ENCODE measurements around the gene ECHDC3.

ECHDC3 gene

GRCh38 chr10:11754173-11754572 is 12.0 kb downstream of the ECHDC3 start:
- no peak for DNase-seq

DNA sequence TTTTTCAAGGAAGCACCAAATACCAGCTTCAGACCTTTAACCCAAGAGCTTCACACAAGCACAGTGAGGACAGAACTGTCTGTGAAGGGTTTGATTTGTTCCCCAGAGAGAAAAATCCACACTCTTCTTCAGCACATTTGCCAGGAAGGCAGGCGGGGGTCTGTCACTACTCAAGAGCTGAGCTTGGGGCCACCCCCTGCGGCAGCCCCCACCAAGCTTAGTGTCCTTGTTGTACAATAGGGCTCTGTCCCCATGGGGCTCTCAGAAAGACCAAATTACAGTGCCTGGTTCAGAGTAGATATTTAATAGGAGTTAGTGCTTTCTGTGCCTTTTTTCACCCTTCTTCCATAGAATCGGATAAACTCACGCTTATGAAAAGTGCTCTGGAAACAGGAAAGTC is 12.4 kb downstream of the ECHDC3 start:
- no peak for DNase-seq

- no peak for DNase-seq
These were observed 13.5 kb downstream of the ECHDC3 start for GRCh38 chr10:11755512-11756263.

DNA sequence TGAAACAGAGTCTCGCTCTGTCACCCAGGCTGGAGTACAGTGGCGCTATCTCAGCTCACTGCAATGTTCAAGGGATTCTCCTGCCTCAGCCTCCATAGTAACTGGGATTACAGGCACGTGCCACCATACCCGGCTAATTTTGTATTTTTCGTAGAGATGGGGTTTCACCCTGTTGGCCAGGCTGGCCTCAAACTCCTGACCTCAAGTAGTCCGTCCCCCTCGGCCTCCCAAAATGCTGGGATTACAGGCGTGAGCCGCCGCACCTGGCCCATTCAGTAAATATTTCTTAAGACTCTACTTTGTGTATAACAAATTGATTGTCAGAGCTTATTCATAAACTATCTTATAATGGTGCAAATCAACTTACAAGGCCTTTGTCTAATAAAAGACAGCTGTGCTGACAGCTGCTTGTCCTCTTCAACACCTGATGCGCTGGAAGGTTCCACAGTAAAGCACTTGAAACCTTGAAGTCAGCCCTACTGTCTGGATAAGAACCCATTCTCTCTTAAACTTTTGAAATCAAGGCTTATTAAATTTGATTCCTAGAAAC is 14.7 kb downstream of the ECHDC3 start:
- no peak for DNase-seq

GRCh38 chr10:11757454-11757820 is 15.3 kb downstream of the ECHDC3 start:
- DNase-seq, result peak; percentile 74

- DNase-seq, result peak; percentile 53
These were observed 15.8 kb downstream of the ECHDC3 start for GRCh38 chr10:11757821-11758463.

- no peak for DNase-seq
These were observed 16.5 kb downstream of the ECHDC3 start for GRCh38 chr10:11758527-11759236.

- DNase-seq, result no peak
These were observed 17.2 kb downstream of the ECHDC3 start for GRCh38 chr10:11759347-11759746.

GRCh38 chr10:11760151-11760550 is 18.0 kb downstream of the ECHDC3 start:
- DNase-seq, result no peak

DNA sequence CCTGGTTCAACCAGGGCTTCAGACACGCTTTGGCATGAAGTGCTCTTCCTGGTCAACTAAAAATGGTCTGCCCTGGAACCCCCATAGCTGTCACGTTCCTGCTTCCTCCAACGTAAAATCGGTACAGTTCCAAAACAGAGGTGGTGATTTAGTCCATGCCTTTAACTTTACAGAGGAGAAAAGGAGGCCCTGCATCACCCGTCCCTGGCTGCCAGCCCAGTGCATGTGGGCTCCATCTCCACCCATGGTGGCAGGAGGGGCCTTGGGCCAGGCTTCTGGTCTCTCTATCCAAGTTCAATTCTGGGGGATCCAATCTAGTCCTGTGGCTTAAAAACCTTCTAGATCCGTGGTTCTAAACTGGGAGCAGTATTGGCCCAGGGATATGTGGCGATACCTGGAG is 18.7 kb downstream of the ECHDC3 start:
- no peak for DNase-seq

- no peak for DNase-seq
These were observed 19.2 kb downstream of the ECHDC3 start for GRCh38 chr10:11761431-11761830.

DNA sequence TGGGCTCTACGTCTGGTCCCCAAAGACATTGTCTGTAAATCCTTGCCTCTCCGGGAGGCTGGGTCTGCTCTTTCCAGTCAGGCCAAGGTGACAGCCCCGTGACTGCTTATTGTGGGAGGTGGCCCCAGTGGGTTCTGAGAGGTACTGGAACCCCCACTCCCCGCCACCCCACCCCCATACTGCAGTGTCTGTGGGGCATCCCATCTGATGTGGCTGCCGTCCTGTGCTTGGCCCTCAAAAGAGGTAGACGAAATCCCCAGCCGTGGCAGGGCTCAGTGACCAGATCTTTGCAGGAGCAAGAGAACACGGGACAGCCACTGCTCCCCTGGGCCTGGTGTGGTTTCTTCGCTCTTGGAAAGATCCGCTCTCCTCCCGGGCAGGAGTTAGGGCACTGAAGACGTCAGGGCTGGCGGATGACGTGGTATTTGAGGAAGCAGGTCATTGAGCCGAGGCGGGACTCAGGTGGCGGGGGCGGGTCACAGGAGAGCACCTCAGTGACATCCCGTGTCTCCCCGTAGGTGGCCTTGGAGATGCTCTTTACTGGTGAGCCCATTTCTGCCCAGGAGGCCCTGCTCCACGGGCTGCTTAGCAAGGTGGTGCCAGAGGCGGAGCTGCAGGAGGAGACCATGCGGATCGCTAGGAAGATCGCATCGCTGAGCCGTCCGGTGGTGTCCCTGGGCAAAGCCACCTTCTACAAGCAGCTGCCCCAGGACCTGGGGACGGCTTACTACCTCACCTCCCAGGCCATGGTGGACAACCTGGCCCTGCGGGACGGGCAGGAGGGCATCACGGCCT is 20.7 kb downstream of the ECHDC3 start:
- no peak for DNase-seq

- no peak for DNase-seq
These were observed 21.3 kb downstream of the ECHDC3 start for GRCh38 chr10:11763501-11763861.

GRCh38 chr10:11765141-11765540 is 23.0 kb downstream of the ECHDC3 start:
- no peak for DNase-seq

DNA sequence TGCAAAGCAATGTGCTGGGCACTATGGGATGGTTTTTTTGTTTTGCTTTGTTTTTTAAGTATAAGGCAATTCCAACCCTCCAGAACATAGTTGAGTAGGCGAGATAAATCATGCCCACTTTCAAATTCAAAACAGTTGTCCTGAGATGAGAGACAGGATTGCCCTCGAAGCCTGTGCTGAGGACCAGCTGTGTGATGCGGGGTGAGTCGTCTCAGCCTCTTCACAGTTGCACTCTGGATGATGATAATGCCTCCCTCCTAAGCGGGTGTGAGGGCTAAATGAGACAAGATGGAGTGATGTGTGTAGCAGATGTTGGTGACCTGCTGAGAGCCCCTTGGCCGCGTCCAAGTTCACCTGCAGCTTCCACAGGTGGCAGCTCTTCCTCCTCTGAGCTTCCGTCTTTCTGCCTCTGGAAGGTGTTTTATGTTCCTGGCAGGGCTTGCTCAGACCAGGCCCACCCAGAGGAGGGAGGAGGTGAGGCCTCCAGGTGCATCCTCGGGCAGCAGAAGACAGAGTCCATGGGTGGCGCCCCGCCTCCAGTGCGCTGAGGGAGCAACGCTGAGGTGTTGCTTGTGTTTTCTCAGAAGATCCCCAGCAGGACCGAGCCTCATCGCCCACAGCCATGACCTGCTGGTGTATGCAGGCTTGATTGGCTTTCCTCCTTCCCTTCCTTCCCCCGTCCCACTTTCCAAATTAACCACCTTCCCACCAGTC is 30.6 kb downstream of the ECHDC3 start:
- DNase-seq, result peak; percentile 9

- DNase-seq, result no peak
These were observed 31.7 kb downstream of the ECHDC3 start for GRCh38 chr10:11773761-11774441.

DNA sequence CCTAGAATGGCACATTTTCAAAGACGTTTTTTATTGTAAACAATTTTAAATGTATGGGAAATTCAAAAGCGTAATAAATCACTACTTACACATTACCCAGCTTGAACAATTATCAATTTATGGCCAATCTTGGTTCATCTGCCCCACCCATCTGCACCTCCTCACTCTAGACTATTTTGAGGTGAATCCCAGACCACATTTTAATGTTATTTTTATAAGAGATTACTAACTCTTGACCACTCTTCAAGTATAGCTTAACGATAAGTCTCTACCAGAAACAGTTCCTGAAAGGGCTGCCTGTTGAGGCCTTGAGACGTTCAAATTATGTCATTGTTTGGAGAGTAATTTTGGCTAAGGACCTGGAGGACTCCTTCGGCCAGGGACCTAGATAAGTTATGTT is 33.2 kb downstream of the ECHDC3 start:
- DNase-seq, result no peak

DNA sequence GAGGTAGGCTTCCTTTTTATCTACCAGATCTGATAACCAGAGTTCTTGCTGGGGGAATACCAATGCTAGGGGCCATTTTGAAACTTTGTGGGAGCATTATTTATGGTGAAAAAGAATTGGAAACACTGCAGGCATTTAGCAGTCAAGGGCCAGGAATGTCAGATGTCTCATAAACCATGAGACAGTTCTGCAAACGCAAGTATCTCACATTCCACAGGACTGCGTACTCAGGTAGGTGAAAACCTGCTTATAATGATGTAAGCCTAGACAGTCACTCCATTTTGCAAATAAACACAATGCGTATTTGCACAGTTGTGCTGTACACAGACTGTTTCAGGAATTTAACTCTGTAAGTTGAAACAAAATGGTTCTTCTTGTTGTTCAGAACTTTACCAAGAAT is 33.9 kb downstream of the ECHDC3 start:
- DNase-seq, result no peak

DNA sequence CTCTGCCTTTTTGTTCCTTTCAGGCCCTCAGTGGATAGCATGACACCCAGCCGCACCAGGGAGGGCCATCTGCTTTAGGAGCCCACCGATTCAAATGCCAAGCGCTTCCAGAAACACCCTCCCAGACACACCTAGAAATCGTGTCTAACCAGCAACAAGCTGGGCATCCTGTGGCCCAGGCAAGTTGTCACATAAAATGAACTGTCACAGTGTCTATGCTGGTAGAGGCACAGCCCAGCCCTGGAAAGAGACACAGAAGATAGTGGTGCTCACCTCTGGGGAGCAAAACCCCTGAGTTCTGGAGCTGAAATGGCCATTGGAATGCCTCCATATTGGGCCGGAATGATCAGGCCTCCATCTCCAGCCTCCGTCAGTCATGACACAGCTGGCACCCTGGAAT is 38.9 kb downstream of the ECHDC3 start:
- DNase-seq, result no peak

DNA sequence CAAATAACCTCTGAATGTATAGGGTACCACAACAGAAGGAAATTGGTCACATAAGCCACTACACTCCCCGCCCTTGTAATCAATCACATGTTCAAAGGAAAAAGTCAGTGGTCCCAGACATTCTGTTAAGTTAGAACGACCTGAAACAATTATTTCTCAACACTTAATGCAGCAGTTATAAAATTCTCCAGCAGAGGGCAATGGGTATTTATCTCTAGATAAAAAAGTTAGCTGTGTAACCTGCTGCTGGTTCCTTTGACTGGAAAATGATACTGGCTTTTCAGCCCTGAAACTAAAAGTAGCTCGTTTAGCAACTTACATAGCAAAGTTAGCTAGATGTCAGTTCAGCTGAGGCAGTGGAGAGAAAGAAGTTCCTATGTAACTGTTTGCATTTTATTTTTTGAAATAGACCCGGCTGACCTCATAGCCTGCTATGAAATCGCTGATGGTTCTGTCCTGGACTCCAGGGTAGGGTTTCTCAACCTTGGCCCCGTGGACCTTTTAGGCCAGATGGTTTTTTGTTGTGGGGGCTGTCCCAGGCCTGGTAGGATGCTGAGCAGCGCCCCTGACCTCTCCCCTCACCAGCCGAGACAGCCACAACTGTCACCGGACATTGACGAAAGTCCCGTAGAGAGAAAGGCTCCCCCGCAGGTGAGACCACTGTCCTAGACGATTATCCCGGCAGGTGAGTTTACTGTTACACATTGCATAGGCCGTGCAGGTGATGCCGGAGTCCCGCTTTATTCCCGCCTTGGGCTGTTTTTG is 40.8 kb downstream of the ECHDC3 start:
- DNase-seq, result peak; percentile 38

DNA sequence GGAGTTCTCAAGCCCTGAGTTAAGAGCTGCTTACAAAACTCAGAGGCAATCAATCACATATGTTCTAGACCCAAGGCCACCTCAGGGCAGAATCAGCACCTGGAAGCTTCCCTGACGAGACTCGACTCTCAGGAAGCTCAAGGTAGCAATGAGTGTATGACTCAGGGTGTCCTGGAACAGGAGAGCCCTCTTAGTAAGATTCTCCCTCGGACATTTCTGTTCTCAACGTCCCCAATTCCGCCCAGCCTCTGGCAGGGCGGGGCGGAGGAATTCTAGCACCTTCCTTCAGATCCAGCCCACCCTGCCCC is 41.3 kb downstream of the ECHDC3 start:
- no peak for DNase-seq

All from NCI-H345 (cell line).